SH-SY5Y (cell line): ENCODE data around the gene CETP.

ENCODE experiments used
- GATA2 ChIP-seq: IDR thresholded peaks from 2 replicates; pipeline ENCODE4 v1.6.1; 2011; ENCODE audit warnings: mild to moderate bottlenecking, low read depth, low read length
- GATA3 ChIP-seq: IDR thresholded peaks from 2 replicates; pipeline ENCODE4 v1.6.1; 2011; ENCODE audit warnings: low read depth, mild to moderate bottlenecking, low read length, moderate library complexity

Gene CETP

GRCh38 chr16:56977823-56978430 lies 16.2 kb downstream of the CETP start:
- no peak for TF ChIP-seq GATA3
- TF ChIP-seq GATA2, result no peak

GRCh38 chr16:56980201-56980535 lies 18.4 kb downstream of the CETP start:
- TF ChIP-seq GATA2 (no peak), GATA3 (no peak)

GRCh38 chr16:56980792-56981724 lies 19.3 kb downstream of the CETP start:
- TF ChIP-seq GATA3, result no peak
- no peak for TF ChIP-seq GATA2

GRCh38 chr16:56981729-56982271 lies 20.1 kb downstream of the CETP start:
- TF ChIP-seq GATA3 (no peak), GATA2 (no peak)

GRCh38 chr16:56982695-56983094 lies 20.9 kb downstream of the CETP start:
- TF ChIP-seq GATA3 (no peak), GATA2 (no peak)

GRCh38 chr16:56983211-56983751 lies 21.5 kb downstream of the CETP start:
- TF ChIP-seq GATA2, result no peak
- TF ChIP-seq GATA3, result no peak

- TF ChIP-seq GATA2, result no peak
- TF ChIP-seq GATA3, result no peak
Observed at GRCh38 chr16:56984639-56985038, 22.9 kb downstream of the CETP start.

- no peak for TF ChIP-seq GATA2
- TF ChIP-seq GATA3, result no peak
Observed at GRCh38 chr16:56985288-56985961, 23.7 kb downstream of the CETP start.

- TF ChIP-seq GATA2 (no peak), GATA3 (no peak)
Observed at GRCh38 chr16:56985962-56986360, 24.2 kb downstream of the CETP start.

GRCh38 chr16:56986361-56986760 lies 24.6 kb downstream of the CETP start:
- TF ChIP-seq GATA2 (no peak), GATA3 (no peak)

GRCh38 chr16:56987692-56988091 lies 25.9 kb downstream of the CETP start:
- TF ChIP-seq GATA3 (no peak), GATA2 (no peak)

GRCh38 chr16:56988161-56988947 lies 26.6 kb downstream of the CETP start:
- no peak for TF ChIP-seq GATA3
- TF ChIP-seq GATA2, result no peak

GRCh38 chr16:56988948-56989945 lies 27.5 kb downstream of the CETP start, which contains the start of gene NLRC5:
NLRC5 (plus strand) TSS chr16:56989557; CDS start chr16:57020713, 31,156 bp downstream.
- TF ChIP-seq GATA2 (no peak), GATA3 (no peak)
